ENCODE data around the gene ACO2. TPM values are rescaled to one million over a fixed set of nuclear protein-coding genes. Genes with fewer than 3 reads are reported as not detected.

The ACO2 gene
- polyA plus RNA-seq, 1 of the 3 experiments (the other 2 are of a cell fraction): 47.0 TPM

GRCh38 chr22:41458161-41458728 lies 10.7 kb upstream of the ACO2 start:
- ChIA-PET POLR2A (no interaction called here), CTCF (interaction anchor here (0.9 kb wide), 1 partner anchor 10 kb away, joined by 3 read pairs; the partner anchor contains the start of gene PHF5A)
- no peaks in the 10 kb centered on the region for H3K27me3 ChIP-seq (ENCODE audit: insufficient read depth)
- H3K4me3 ChIP-seq (ENCODE audit: low read depth in 2 of 2, low read length in 1 of 2): no peak overlapping the region
- H3K9ac ChIP-seq: no peak overlapping the region
- no peaks in the 10 kb centered on the region for H3K9me2 ChIP-seq
- H3K4me2 ChIP-seq: no peak overlapping the region
- WGBS (ENCODE audit: low lambda C conversion rate): 96% methylated on average over 7 of the region's 7 CpGs
- no peaks in the 10 kb centered on the region for H3K9me3 ChIP-seq
- H3K79me2 ChIP-seq (ENCODE audit: insufficient read depth): peaks cover 3% of the 10 kb centered on the region; the same call in 1 of the 2 replicates
- TF ChIP-seq MAX (IDR thresholded peaks at IDR 0.05; ENCODE audit: low read depth) (no peak), FOXM1 (IDR thresholded peaks at IDR 0.05; ENCODE audit: low read depth) (no peak), FOXJ3 (CRISPR knock-in tag; IDR thresholded peaks at IDR 0.05) (no peak), YY1 (IDR thresholded peaks at IDR 0.05; ENCODE audit: low read depth) (no peak), ZBTB33 (IDR thresholded peaks at IDR 0.05; ENCODE audit: borderline replicate concordance, low read depth) (no peak), SMC3 (IDR thresholded peaks at IDR 0.05; ENCODE audit: low read depth, low read length) (no peak), GABPA (IDR thresholded peaks at IDR 0.05; ENCODE audit: low read depth) (no peak), POLR2AphosphoS5 (IDR thresholded peaks at IDR 0.05; ENCODE audit: low read depth, low read length) (no peak), IRF3 (IDR thresholded peaks at IDR 0.05; ENCODE audit: low read depth, low read length) (no peak)
- no peaks in the 10 kb centered on the region for H3K4me1 ChIP-seq (ENCODE audit: control insufficient read depth in 1 of 2, insufficient read depth in 2 of 2, low read depth in 1 of 2, low read length in 1 of 2)
- peaks cover 4 to 9% of the 10 kb centered on the region in 2 experiments for H3K36me3 ChIP-seq (replicated peaks in 1 of 2; ENCODE audit: control insufficient read depth in 1 of 2, insufficient read depth in 2 of 2, low read length in 1 of 2)
- no peaks in the 10 kb centered on the region for H3F3A ChIP-seq (replicated peaks; ENCODE audit: insufficient read depth)
- no peak for DNase-seq
- H2AFZ ChIP-seq (ENCODE audit: low read depth): no peak overlapping the region
- H4K20me1 ChIP-seq (ENCODE audit: insufficient read depth): no peaks in the 10 kb centered on the region
- no peak overlapping the region for H3K27ac ChIP-seq (ENCODE audit: low read depth in 2 of 2, low read length in 1 of 2)

- Histone ChIP-seq H3F3A (replicated peaks; ENCODE audit: insufficient read depth) (no peaks in the 10 kb centered on the region), H4K20me1 (ENCODE audit: insufficient read depth) (no peaks in the 10 kb centered on the region), H3K9me3 (no peaks in the 10 kb centered on the region), H3K9me2 (no peaks in the 10 kb centered on the region), H3K4me3 (ENCODE audit: low read depth in 2 of 2, low read length in 1 of 2) (no peak overlapping the region), H3K4me1 (ENCODE audit: control insufficient read depth in 1 of 2, insufficient read depth in 2 of 2, low read depth in 1 of 2, low read length in 1 of 2) (no peaks in the 10 kb centered on the region), H3K27ac (ENCODE audit: low read depth in 2 of 2, low read length in 1 of 2) (no peak overlapping the region), H3K27me3 (ENCODE audit: insufficient read depth) (no peaks in the 10 kb centered on the region), H3K9ac (no peak overlapping the region), H3K4me2 (no peak overlapping the region), H3K36me3 (replicated peaks in 1 of 2; ENCODE audit: control insufficient read depth in 1 of 2, insufficient read depth in 2 of 2, low read length in 1 of 2) (peaks cover 4 to 16% of the 10 kb centered on the region in 2 experiments), H3K79me2 (ENCODE audit: insufficient read depth) (peaks cover 9% of the 10 kb centered on the region; the same call in 1 of the 2 replicates), H2AFZ (ENCODE audit: low read depth) (no peak overlapping the region)
- WGBS (ENCODE audit: low lambda C conversion rate): 29% methylated on average over 1 of the region's 1 CpG
- ChIA-PET CTCF (no interaction called here), POLR2A (interaction anchor here (1.5 kb wide), 1 partner anchor 9 kb away, joined by 3 read pairs; the partner anchor contains the start of genes ACO2 and PHF5A)
- TF ChIP-seq MEF2A (IDR thresholded peaks at IDR 0.05; ENCODE audit: borderline replicate concordance, low read depth) (no peak), NFIC (IDR thresholded peaks at IDR 0.05; ENCODE audit: borderline replicate concordance) (no peak), IRF3 (IDR thresholded peaks at IDR 0.05; ENCODE audit: low read depth, low read length) (no peak), FOXM1 (IDR thresholded peaks at IDR 0.05; ENCODE audit: low read depth) (no peak), FOSL2 (IDR thresholded peaks at IDR 0.05; ENCODE audit: borderline replicate concordance, low read depth) (no peak), CTCF (IDR thresholded peaks at IDR 0.05) (no peak), REST (IDR thresholded peaks at IDR 0.05; ENCODE audit: low read depth, low read length) (no peak), TEAD4 (IDR thresholded peaks at IDR 0.05; ENCODE audit: borderline replicate concordance, insufficient read depth) (no peak)
- DNase-seq: no peak
Observed at GRCh38 chr22:41459431-41459830, 9.5 kb upstream of the ACO2 start.
